NB4 (cell line): Measurements from ENCODE around the gene HYKK.

Source experiments
- CTCF ChIP-seq: IDR thresholded peaks from one replicate; pipeline ENCODE4 v1.5.1; 2012; ENCODE audit warnings: low read depth, low read length
- MYC ChIP-seq: IDR thresholded peaks from 2 replicates; pipeline ENCODE4 v1.6.1; 2011; ENCODE audit warnings: low read depth, low read length
- POLR2A ChIP-seq: IDR thresholded peaks from 2 replicates; pipeline ENCODE4 v1.6.1; 2011; ENCODE audit warnings: mild to moderate bottlenecking; ENCODE audit not compliant: insufficient read length; ENCODE audit errors: extremely low read depth

- TF ChIP-seq CTCF (no peak), POLR2A (no peak), MYC (no peak)
Measured at GRCh38 chr15:78501857-78502256, 5.5 kb upstream of the HYKK start.
